IMR-90 (cell line): ENCODE data around the gene SMU1. TPM values are rescaled to one million over a fixed set of nuclear protein-coding genes. Genes with fewer than 3 reads are reported as not detected.

Experiments used
- ATAC-seq: fragments of 200-7000 bp; cut with Tn5 transposase; 2 replicates; pipeline ENCODE4 v1.9.1; 2020; ENCODE audit warnings: low read depth, mild to moderate bottlenecking, moderate library complexity
- BruUV-seq: library from RNA; stranded (reverse); fragments of 400-500 nt; replicated peaks from 2 replicates; lab custom pipeline; 2021; lab: Mats Ljungman, UMichigan
- CTCF ChIA-PET: fragments of 300-600 bp; formaldehyde crosslinking; extraction: SDS; loops from one replicate; lab custom pipeline; 2021; ENCODE audit warnings: antibody characterized with exemption; lab: Yijun Ruan, JAX
- POLR2A ChIA-PET: fragments of 300-600 bp; sonication (Branson Sonifier 250); formaldehyde crosslinking; loops from one replicate; lab custom pipeline; 2022; ENCODE audit warnings: antibody characterized with exemption; ENCODE audit not compliant: unreplicated experiment; lab: Charles Lee
- DNase-seq: peaks from one replicate; pipeline ENCODE4 v3.0.0; 2013
- H2AFZ ChIP-seq: replicated peaks from 2 replicates; pipeline ENCODE3; 2013; ENCODE audit warnings: low read length, mild to moderate bottlenecking; ENCODE audit not compliant: poor library complexity
- H2AK5ac ChIP-seq: 2 replicates; pipeline ENCODE4 v1.6.1; 2013; ENCODE audit warnings: low read depth, low read length, inconsistent platforms
- H2AK9ac ChIP-seq: replicated peaks from 2 replicates; pipeline ENCODE3; 2013; ENCODE audit warnings: mild to moderate bottlenecking, low read depth, low read length, moderate library complexity; ENCODE audit not compliant: poor library complexity
- H2BK120ac ChIP-seq: 2 replicates; pipeline ENCODE4 v1.6.1; 2013; ENCODE audit warnings: low read depth, low read length, inconsistent platforms
- H2BK15ac ChIP-seq: 3 replicates; pipeline ENCODE4 v1.6.1; 2013; ENCODE audit warnings: low read depth, low read length, inconsistent platforms
- H2BK20ac ChIP-seq: 2 replicates; pipeline ENCODE4 v1.6.1; 2013; ENCODE audit warnings: low read depth, mild to moderate bottlenecking, inconsistent platforms, low read length, moderate library complexity
- H2BK5ac ChIP-seq: 2 replicates; pipeline ENCODE4 v1.6.1; 2013; ENCODE audit warnings: mild to moderate bottlenecking, low read depth, low read length, inconsistent platforms; ENCODE audit not compliant: poor library complexity, severe bottlenecking
- H3K14ac ChIP-seq: replicated peaks from 2 replicates; pipeline ENCODE4 v1.6.1; 2013; ENCODE audit warnings: low read depth, low read length, inconsistent platforms
- H3K18ac ChIP-seq: 2 replicates; pipeline ENCODE4 v1.6.1; 2013; ENCODE audit warnings: low read depth, low read length, control low read depth
- H3K23ac ChIP-seq: 2 replicates; pipeline ENCODE4 v1.6.1; 2013; ENCODE audit warnings: low read depth, low read length, inconsistent platforms
- H3K27ac ChIP-seq: 2 replicates; pipeline ENCODE4 v1.5.1; 2013; ENCODE audit warnings: mild to moderate bottlenecking, control low read depth, low read length; ENCODE audit not compliant: insufficient read depth
- H3K27me3 ChIP-seq: 2 replicates; pipeline ENCODE4 v1.6.1; 2013; ENCODE audit warnings: low read length; ENCODE audit not compliant: control insufficient read depth, insufficient read depth
- H3K36me3 ChIP-seq: 2 replicates; pipeline ENCODE4 v1.6.1; 2013; ENCODE audit warnings: low read length, mixed read lengths; ENCODE audit not compliant: control insufficient read depth, insufficient read depth
- H3K4ac ChIP-seq: 2 replicates; pipeline ENCODE4 v1.6.1; 2013; ENCODE audit warnings: low read depth, low read length, inconsistent platforms
- H3K4me1 ChIP-seq: 2 replicates; pipeline ENCODE4 v1.6.1; 2013; ENCODE audit warnings: low read length, mixed read lengths; ENCODE audit not compliant: control insufficient read depth, insufficient read depth
- H3K4me2 ChIP-seq: 2 replicates; pipeline ENCODE4 v1.6.1; 2013; ENCODE audit warnings: low read depth, mild to moderate bottlenecking, control low read depth, low read length, moderate library complexity
- H3K4me3 ChIP-seq: 2 replicates; pipeline ENCODE4 v1.5.1; 2013; ENCODE audit warnings: low read depth, mild to moderate bottlenecking, control low read depth, low read length, moderate library complexity; ENCODE audit not compliant: insufficient read depth
- H3K56ac ChIP-seq: 2 replicates; pipeline ENCODE4 v1.6.1; 2013; ENCODE audit warnings: low read length, inconsistent platforms; ENCODE audit not compliant: insufficient read depth; ENCODE audit errors: extremely low read depth
- H3K79me1 ChIP-seq, 2 experiments: 2 replicates each; pipeline ENCODE4 v1.6.1; 2013; ENCODE audit warnings: low read length in 2 of 2, inconsistent platforms in 1 of 2, low read depth in 1 of 2
- H3K9ac ChIP-seq: 2 replicates; pipeline ENCODE4 v1.6.1; 2013; ENCODE audit warnings: low read depth, low read length, control low read depth
- H3K9me1 ChIP-seq: 2 replicates; pipeline ENCODE4 v1.6.1; 2013; ENCODE audit warnings: low read length, inconsistent platforms; ENCODE audit not compliant: insufficient read depth
- H3K9me3 ChIP-seq: 2 replicates; pipeline ENCODE4 v1.6.1; 2013; ENCODE audit warnings: low read length; ENCODE audit not compliant: control insufficient read depth, insufficient read depth
- H4K20me1 ChIP-seq: 2 replicates; pipeline ENCODE4 v1.6.1; 2013; ENCODE audit warnings: low read length, inconsistent platforms; ENCODE audit not compliant: insufficient read depth
- H4K5ac ChIP-seq: 2 replicates; pipeline ENCODE4 v1.6.1; 2013; ENCODE audit warnings: mild to moderate bottlenecking, low read depth, low read length, control low read depth
- H4K8ac ChIP-seq, 2 experiments: 2 replicates each; pipeline ENCODE4 v1.6.1; 2013; ENCODE audit warnings: low read depth in 2 of 2, low read length in 2 of 2, control low read depth in 1 of 2, inconsistent platforms in 1 of 2
- H4K91ac ChIP-seq: 2 replicates; pipeline ENCODE4 v1.6.1; 2013; ENCODE audit warnings: low read depth, low read length, inconsistent platforms; ENCODE audit not compliant: insufficient read depth
- BHLHE40 ChIP-seq: fragments of 150-350 bp; IDR thresholded peaks from 2 replicates; pipeline ENCODE4 v1.6.1; 2016; ENCODE audit warnings: mild to moderate bottlenecking, low read depth, low read length
- MXI1 ChIP-seq: IDR thresholded peaks from 2 replicates; pipeline ENCODE4 v1.6.1; 2012; ENCODE audit warnings: low read depth, mild to moderate bottlenecking, low read length, moderate library complexity, borderline replicate concordance
- POLR2A ChIP-seq: IDR thresholded peaks from 2 replicates; pipeline ENCODE4 v1.6.1; 2012; ENCODE audit warnings: mild to moderate bottlenecking, low read depth, low read length
- WGBS, 2 experiments: methylation state at CpG; one replicate each; pipeline versions ENCODE4 v1.1.5 to v1.1.7; 2013; ENCODE audit warnings: missing lambda C conversion rate in 2 of 2; ENCODE audit not compliant: insufficient read length in 1 of 2; ENCODE audit errors: extremely low coverage in 2 of 2; 5-methylcytosine and 5-hydroxymethylcytosine counted together
- dilution Hi-C: fragments of 300-500 bp; cut with HindIII; formaldehyde crosslinking; loops from one replicate; pipeline ENCODE4 v1.14.3; 2018; ENCODE audit warnings: low sequenced_read_pairs; ENCODE audit not compliant: unreplicated experiment
- in situ Hi-C: fragments of 300-500 bp; cut with MboI; formaldehyde crosslinking; loops from 3 replicates; pipeline ENCODE4 v1.14.3; 2019; ENCODE audit warnings: low sequenced_read_pairs, inconsistent platforms, mixed read lengths
- intact Hi-C: fragments of 100-400 bp; cut with micrococcal nuclease; formaldehyde crosslinking; loops from 2 replicates; pipeline ENCODE4 v1.10.0; 2022
- polyA plus RNA-seq, 3 experiments: library from polyadenylated mRNA; depleted of rRNA; stranded (reverse); fragments of >200 nt; gene quantifications; 2 replicates each; pipeline ENCODE4 v1.2.3, GENCODE V29; 2012; ENCODE audit warnings: low replicate concordance in 1 of 3
- total RNA-seq: library from RNA; depleted of rRNA; stranded (reverse); fragments of >200 nt; gene quantifications from 2 replicates; pipeline ENCODE4 v1.2.3, GENCODE V29; 2012

The SMU1 gene
- total and polyA plus RNA-seq, 2 of the 4 experiments (the other 2 are of a cell fraction): 11.1 to 36.0 TPM

- peak; percentile 78; the same call in 1 of the 2 replicates for TF ChIP-seq MXI1
Measured at GRCh38 chr9:33024966-33025571, 51.4 kb downstream of the SMU1 start, which contains the start of gene DNAJA1 (continued).

- peak overlapping the region; percentile 80 to 98 for H4K8ac ChIP-seq
- peaks cover 16% of the 10 kb centered on the region for H3K36me3 ChIP-seq
- dilution Hi-C loops: no loop called here
- BruUV-seq: no TSS peak
- H3K9me1 ChIP-seq: peaks cover 5% of the 10 kb centered on the region
- H4K91ac ChIP-seq: peak overlapping the region; percentile 73
- 27% methylated on average over 12 of the region's 33 CpGs; no CpG with 5 or more reads in 1 of the 2 experiments for WGBS, 2 experiments
- peak; percentile 6; the same call in 1 of the 2 replicates for ATAC-seq
- peak overlapping the region; percentile 94 for H3K4me2 ChIP-seq
- H2BK5ac ChIP-seq: peak overlapping the region; percentile 70
- peak overlapping the region; percentile 16; the same call in 1 of the 3 replicates for H2BK15ac ChIP-seq
- peak overlapping the region; percentile 81 for H3K23ac ChIP-seq
- ChIA-PET CTCF (interaction anchor here (0.6 kb wide), 1 partner anchor 22 kb away, joined by 6 read pairs; no protein-coding TSS in a partner anchor), POLR2A (interaction anchor here (0.5 to 1.0 kb wide), 10 partner anchors 8 to 1153 kb away, joined by 3 to 16 read pairs (median 4); partner anchors contain the start of gene B4GALT1)
- peaks cover 28 to 51% of the 10 kb centered on the region in 2 experiments for H3K79me1 ChIP-seq
- TF ChIP-seq POLR2A (no peak), BHLHE40 (peak; percentile 48)
- H2AK5ac ChIP-seq: peak overlapping the region; percentile 65
- no peak overlapping the region for H2BK20ac ChIP-seq
- no peaks in the 10 kb centered on the region for H3K9me3 ChIP-seq
- peak overlapping the region; percentile 84 for H3K56ac ChIP-seq
- H3K18ac ChIP-seq: peak overlapping the region; percentile 25
- H2BK120ac ChIP-seq: 0 out of 2 replicates have a peak overlapping the region, but pooled peaks have one; percentile 7
- H3K27me3 ChIP-seq: no peaks in the 10 kb centered on the region
- peak overlapping the region; percentile 78 for H3K9ac ChIP-seq
- in situ Hi-C loops: no loop called here
- peak overlapping the region; percentile 90 for H3K4me3 ChIP-seq
- peaks cover 8% of the 10 kb centered on the region for H3K4me1 ChIP-seq
- peaks cover 38% of the 10 kb centered on the region for H4K20me1 ChIP-seq
- peak overlapping the region; percentile 98 for H2AK9ac ChIP-seq
- intact Hi-C loops: no loop called here
- H4K5ac ChIP-seq: peak overlapping the region; percentile 84
- H3K4ac ChIP-seq: peak overlapping the region; percentile 85
- DNase-seq: peak; percentile 22
- H3K27ac ChIP-seq: peak overlapping the region; percentile 83
- peak overlapping the region; percentile 86 for H3K14ac ChIP-seq
- H2AFZ ChIP-seq: peak overlapping the region; percentile 94
Measured at GRCh38 chr9:33024126-33024965, 52.1 kb downstream of the SMU1 start.
